Measurements from ENCODE around the gene ADAMTS2.

DNA sequence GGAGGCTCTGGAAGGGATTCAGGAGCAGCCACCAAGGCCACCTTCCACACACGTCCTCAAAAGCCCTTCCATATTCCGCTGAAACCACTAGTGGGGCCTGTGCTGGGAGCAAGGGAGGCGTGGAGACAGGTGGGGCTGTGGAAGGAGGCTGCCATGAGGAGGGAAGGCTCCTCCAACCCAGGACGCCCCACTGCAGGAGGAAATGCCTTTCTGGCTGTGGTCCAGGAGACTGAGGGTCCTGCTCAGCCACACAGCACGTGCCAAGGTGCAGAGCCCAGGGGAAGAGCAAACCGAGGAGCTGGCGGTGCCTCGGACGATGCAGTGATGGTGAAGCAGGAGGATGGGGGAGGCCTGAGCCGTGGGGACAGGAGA lies 49.5 kb downstream of the ADAMTS2 start:
- no peak for TF ChIP-seq EZH2 (IDR thresholded peaks at IDR 0.05)
- TF ChIP-seq POLR2AphosphoS5 (IDR thresholded peaks at IDR 0.05; ENCODE audit: borderline replicate concordance, low read depth, low read length): no peak
- no peak for TF ChIP-seq FOXP2 (optimal IDR thresholded peaks at IDR 0.05; ENCODE audit: control extremely low read depth, extremely low read length, insufficient read depth)
